ENCODE data around the gene REPIN1.

REPIN1 gene

DNA sequence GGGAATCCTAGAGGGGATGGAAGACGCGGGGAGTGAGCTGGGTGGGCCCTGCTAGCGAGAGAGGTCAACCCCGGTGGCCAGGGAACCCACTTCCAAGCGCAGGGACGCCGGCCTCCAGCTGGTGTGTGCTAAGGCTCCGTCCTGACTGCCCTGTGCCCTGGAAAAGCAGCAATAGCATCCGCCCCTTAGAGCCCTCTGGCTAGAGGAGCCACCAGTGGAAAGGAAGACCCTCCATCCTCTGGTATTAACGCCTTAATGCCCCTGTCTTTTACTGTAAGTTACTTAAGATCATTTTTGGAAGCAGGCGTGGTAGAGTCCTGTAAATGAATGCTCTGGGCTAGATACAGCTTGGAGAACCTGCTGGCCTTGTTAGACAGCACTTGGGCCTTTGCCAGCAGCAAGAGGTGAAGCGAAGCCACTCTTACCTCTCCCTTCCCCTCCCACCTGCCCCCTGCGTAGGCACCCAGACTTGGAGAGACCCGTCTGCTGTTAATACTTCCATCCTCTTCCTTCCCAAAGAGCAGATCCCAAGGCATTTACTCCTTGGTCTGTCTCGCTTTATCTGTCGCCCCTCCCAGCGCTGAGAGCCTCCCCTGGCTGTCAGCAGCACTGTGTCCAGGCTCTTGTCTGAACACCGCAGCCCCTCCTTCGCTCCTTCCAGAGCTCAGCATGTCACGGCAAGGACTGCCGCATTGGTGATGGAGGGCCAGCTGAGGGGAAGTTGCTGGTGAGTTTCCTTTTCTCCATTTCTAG lies 4.6 kb downstream of the REPIN1 start:
- no peak overlapping the region for H2AFZ ChIP-seq (ENCODE audit: low read depth, low read length)
- H3K27me3 ChIP-seq (ENCODE audit: low read depth, low read length): no peaks in the 10 kb centered on the region
- peaks cover 50% of the 10 kb centered on the region for H4K20me1 ChIP-seq (ENCODE audit: insufficient read depth, low read length)
- no peaks in the 10 kb centered on the region for H3K9me3 ChIP-seq (ENCODE audit: insufficient read depth, low read length)
- peaks cover 60% of the 10 kb centered on the region for H3K4me1 ChIP-seq (ENCODE audit: low read length)
- TF ChIP-seq, protein P1, sequence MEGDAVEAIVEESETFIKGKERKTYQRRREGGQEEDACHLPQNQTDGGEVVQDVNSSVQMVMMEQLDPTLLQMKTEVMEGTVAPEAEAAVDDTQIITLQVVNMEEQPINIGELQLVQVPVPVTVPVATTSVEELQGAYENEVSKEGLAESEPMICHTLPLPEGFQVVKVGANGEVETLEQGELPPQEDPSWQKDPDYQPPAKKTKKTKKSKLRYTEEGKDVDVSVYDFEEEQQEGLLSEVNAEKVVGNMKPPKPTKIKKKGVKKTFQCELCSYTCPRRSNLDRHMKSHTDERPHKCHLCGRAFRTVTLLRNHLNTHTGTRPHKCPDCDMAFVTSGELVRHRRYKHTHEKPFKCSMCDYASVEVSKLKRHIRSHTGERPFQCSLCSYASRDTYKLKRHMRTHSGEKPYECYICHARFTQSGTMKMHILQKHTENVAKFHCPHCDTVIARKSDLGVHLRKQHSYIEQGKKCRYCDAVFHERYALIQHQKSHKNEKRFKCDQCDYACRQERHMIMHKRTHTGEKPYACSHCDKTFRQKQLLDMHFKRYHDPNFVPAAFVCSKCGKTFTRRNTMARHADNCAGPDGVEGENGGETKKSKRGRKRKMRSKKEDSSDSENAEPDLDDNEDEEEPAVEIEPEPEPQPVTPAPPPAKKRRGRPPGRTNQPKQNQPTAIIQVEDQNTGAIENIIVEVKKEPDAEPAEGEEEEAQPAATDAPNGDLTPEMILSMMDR (IDR thresholded peaks at IDR 0.05; ENCODE audit: low read depth, low read length): no peak
- no peak for TF ChIP-seq EZH2phosphoT487 (IDR thresholded peaks at IDR 0.05; ENCODE audit: low read depth)
- H3K36me3 ChIP-seq (replicated peaks; ENCODE audit: low read depth, low read length): peaks cover 55% of the 10 kb centered on the region
- no peak overlapping the region for H3K4me3 ChIP-seq (ENCODE audit: low read length)
- H3K79me2 ChIP-seq (ENCODE audit: low read length): peaks cover 89% of the 10 kb centered on the region
- no peak overlapping the region for H3K9ac ChIP-seq (ENCODE audit: low read length)
- H3K27ac ChIP-seq (ENCODE audit: low read length): peak overlapping the region; percentile 33
- peak overlapping the region; percentile 20 for H3K4me2 ChIP-seq (ENCODE audit: low read length)

DNA sequence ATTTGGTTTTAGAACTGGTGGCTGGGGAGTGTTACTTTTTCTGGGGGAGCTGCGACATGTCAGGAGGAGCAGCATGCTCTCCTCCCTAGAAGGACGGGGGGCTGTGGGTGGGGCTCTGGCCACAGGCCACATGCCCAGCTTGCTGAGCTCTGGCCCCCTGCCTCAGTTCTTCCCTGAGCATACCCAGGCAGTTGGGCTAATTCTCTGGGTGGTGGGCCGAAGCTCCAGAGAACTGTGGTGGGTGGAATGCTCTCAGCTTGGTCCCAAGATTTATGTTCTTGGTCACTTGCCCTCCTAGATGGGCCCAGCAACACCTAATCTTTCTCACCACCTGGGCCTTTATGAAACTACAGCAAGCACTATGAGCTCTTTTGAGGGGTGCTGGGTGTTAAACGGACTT lies 5.4 kb downstream of the REPIN1 start:
- no peak overlapping the region for H3K4me3 ChIP-seq (ENCODE audit: low read length)
- H2AFZ ChIP-seq (ENCODE audit: low read depth, low read length): no peak overlapping the region
- H3K4me1 ChIP-seq (ENCODE audit: low read length): peaks cover 63% of the 10 kb centered on the region
- peaks cover 84% of the 10 kb centered on the region for H3K79me2 ChIP-seq (ENCODE audit: low read length)
- no peak for TF ChIP-seq EZH2phosphoT487 (IDR thresholded peaks at IDR 0.05; ENCODE audit: low read depth)
- TF ChIP-seq, protein P1 (IDR thresholded peaks at IDR 0.05; ENCODE audit: low read depth, low read length): no peak
- H3K27ac ChIP-seq (ENCODE audit: low read length): peak overlapping the region; percentile 33
- H3K27me3 ChIP-seq (ENCODE audit: low read depth, low read length): no peaks in the 10 kb centered on the region
- no peak overlapping the region for H3K9ac ChIP-seq (ENCODE audit: low read length)
- no peaks in the 10 kb centered on the region for H3K9me3 ChIP-seq (ENCODE audit: insufficient read depth, low read length)
- H3K36me3 ChIP-seq (replicated peaks; ENCODE audit: low read depth, low read length): peaks cover 55% of the 10 kb centered on the region
- H4K20me1 ChIP-seq (ENCODE audit: insufficient read depth, low read length): peaks cover 50% of the 10 kb centered on the region
- peak overlapping the region; percentile 20; the same call in 1 of the 2 replicates for H3K4me2 ChIP-seq (ENCODE audit: low read length)

DNA sequence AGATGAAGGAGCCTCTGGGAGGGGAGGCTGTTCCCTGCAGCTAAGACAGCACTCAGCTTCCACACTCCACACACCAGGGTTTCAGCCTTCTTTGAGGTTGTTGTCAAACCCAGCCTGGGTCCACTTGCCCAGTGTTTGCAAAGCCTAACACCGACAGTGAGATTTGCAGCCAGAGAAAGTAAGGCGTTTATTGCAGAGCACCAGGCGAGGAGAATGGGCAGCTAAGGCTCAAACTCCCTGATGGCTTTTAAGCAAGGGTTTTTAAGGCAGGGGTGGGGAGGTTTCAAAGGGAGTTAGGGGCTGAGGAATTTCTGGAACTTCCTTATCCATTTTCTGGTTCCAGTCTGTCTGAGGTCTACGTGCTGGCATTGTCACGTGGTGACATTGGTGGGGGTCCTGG lies 5.8 kb downstream of the REPIN1 start:
- Histone ChIP-seq H3K27ac (ENCODE audit: low read length) (peak overlapping the region; percentile 33), H3K9ac (ENCODE audit: low read length) (no peak overlapping the region), H3K27me3 (ENCODE audit: low read depth, low read length) (no peaks in the 10 kb centered on the region), H3K4me1 (ENCODE audit: low read length) (peaks cover 63% of the 10 kb centered on the region), H3K4me2 (ENCODE audit: low read length) (no peak overlapping the region), H4K20me1 (ENCODE audit: insufficient read depth, low read length) (peaks cover 50% of the 10 kb centered on the region), H2AFZ (ENCODE audit: low read depth, low read length) (no peak overlapping the region), H3K79me2 (ENCODE audit: low read length) (peaks cover 81% of the 10 kb centered on the region), H3K4me3 (ENCODE audit: low read length) (no peak overlapping the region), H3K9me3 (ENCODE audit: insufficient read depth, low read length) (no peaks in the 10 kb centered on the region), H3K36me3 (replicated peaks; ENCODE audit: low read depth, low read length) (peaks cover 52% of the 10 kb centered on the region)
- TF ChIP-seq EZH2phosphoT487 (IDR thresholded peaks at IDR 0.05; ENCODE audit: low read depth): no peak
- TF ChIP-seq, protein P1 (IDR thresholded peaks at IDR 0.05; ENCODE audit: low read depth, low read length): no peak

DNA sequence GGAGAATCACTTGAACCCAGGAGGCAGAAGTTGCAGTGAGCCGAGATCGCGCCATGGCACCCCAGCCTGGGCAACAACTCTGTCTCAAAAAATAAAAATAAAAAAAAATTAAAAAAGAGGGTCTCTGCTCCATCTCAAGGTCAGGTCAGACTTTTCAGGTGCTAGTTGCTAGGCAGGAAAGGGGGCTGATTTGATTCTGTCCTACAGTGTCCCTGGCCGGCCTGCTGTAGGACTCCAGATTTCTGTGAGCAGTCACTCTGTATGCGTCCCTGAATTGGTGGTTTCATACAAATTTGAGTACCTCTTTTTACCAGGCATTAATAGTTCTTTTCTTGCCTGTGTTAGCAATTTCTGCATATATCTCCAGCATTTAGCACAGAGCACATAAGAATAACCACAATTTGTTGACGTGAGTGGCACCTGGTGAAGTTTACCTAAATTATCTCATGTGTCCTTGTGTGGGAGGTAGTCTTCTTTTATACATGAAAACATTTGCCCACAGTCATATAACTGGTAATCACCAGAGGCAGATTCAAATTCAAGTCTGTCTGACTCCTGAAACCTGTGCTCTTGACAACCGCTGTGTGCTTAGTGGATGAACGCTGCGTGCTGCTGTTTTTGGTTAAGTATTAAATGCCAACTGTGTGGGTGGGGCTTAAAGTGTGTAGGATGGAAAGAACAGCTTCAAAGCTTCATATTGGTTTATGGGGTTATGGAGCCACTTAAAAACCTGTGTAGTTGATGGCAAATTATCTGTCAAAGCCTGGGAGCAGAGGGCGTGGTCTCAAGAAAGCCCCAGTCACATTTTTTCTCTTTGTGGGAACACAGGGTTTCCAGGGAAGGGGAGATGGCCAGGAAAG lies 7.3 kb downstream of the REPIN1 start:
- Histone ChIP-seq H3K9me3 (ENCODE audit: insufficient read depth, low read length) (no peaks in the 10 kb centered on the region), H4K20me1 (ENCODE audit: insufficient read depth, low read length) (peaks cover 36% of the 10 kb centered on the region), H3K79me2 (ENCODE audit: low read length) (peaks cover 81% of the 10 kb centered on the region), H3K27me3 (ENCODE audit: low read depth, low read length) (no peaks in the 10 kb centered on the region), H3K4me2 (ENCODE audit: low read length) (peak overlapping the region; percentile 88), H3K9ac (ENCODE audit: low read length) (peak overlapping the region; percentile 97), H3K36me3 (replicated peaks; ENCODE audit: low read depth, low read length) (peaks cover 38% of the 10 kb centered on the region), H3K4me1 (ENCODE audit: low read length) (peaks cover 65% of the 10 kb centered on the region), H2AFZ (ENCODE audit: low read depth, low read length) (no peak overlapping the region), H3K4me3 (ENCODE audit: low read length) (peak overlapping the region; percentile 12), H3K27ac (ENCODE audit: low read length) (peak overlapping the region; percentile 93)
- no peak for TF ChIP-seq EZH2phosphoT487 (IDR thresholded peaks at IDR 0.05; ENCODE audit: low read depth)
- TF ChIP-seq, protein P1 (IDR thresholded peaks at IDR 0.05; ENCODE audit: low read depth, low read length): no peak

Data from OCI-LY3 (cell line).